AG04449 (cell line): ENCODE data around the gene SCGB1A1.

Experiments
- CTCF ChIA-PET: fragments of 350-600 bp; formaldehyde crosslinking; extraction: SDS; loops from one replicate; lab custom pipeline; 2021; ENCODE audit warnings: antibody characterized with exemption; lab: Yijun Ruan, JAX
- POLR2A ChIA-PET: fragments of 400-600, 350-600 bp; formaldehyde crosslinking; extraction: SDS; loops from one replicate; lab custom pipeline; 2020; ENCODE audit warnings: antibody characterized with exemption, inconsistent platforms; lab: Yijun Ruan, JAX
- DNase-seq: peaks from one replicate; pipeline ENCODE4 v3.0.0-alpha.2; 2010; ENCODE audit warnings: low read depth, low spot score
- H3K4me3 ChIP-seq: 2 replicates; pipeline ENCODE4 v1.5.1; 2011; ENCODE audit warnings: low read depth, mild to moderate bottlenecking, control low read depth, low read length
- TF ChIP-seq, protein P1 (sequence below): IDR thresholded peaks from one replicate; pipeline ENCODE4 v1.5.1; 2011; ENCODE audit warnings: mild to moderate bottlenecking, moderate library complexity, low read length, control low read depth, inconsistent platforms; ENCODE audit not compliant: insufficient read depth; ENCODE audit errors: missing control alignments

The SCGB1A1 gene

DNA sequence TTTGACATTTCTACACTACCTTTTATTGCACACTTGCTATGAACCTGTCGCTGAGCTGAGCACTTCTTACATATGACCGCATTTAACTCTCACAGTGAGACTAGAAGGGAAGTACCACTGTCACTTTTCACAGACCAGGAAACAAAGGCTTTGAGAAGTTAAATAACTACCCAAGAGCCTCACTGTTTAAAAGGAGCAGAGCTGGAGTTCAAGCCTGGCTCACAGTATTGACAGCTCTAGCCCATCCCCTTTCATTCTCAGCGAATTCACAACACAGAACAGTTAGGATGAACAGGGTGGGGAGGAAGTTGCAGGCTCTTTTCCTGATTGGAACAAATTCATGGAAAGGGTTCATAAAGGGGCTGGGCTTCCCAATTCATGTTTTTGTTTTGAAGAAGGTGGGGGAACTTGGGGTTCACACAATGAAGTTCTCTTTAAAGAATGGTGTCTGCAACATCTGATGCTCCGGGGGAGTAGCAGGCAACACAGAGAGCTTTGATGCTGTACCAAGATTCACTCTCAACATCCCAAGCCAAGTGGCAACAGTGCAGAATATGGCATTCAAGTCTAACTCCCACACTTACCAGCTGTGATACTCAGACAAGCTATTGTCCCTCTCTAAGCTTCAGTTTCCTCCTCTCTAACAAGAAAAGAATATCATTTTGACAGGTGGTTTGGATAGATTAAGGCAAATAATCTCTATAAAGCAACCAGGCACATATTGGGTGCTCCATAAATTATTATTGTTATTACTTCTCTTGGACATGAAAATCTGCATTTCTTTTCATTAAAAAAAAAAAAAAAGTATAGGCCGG is 17.2 kb downstream of the SCGB1A1 start:
- ChIA-PET CTCF (interaction anchor here (1.3 to 4.6 kb wide), 3 partner anchors 8 to 107 kb away, joined by 3 to 28 read pairs (median 9); no protein-coding TSS in a partner anchor), POLR2A (no interaction called here)
- TF ChIP-seq, protein P1, sequence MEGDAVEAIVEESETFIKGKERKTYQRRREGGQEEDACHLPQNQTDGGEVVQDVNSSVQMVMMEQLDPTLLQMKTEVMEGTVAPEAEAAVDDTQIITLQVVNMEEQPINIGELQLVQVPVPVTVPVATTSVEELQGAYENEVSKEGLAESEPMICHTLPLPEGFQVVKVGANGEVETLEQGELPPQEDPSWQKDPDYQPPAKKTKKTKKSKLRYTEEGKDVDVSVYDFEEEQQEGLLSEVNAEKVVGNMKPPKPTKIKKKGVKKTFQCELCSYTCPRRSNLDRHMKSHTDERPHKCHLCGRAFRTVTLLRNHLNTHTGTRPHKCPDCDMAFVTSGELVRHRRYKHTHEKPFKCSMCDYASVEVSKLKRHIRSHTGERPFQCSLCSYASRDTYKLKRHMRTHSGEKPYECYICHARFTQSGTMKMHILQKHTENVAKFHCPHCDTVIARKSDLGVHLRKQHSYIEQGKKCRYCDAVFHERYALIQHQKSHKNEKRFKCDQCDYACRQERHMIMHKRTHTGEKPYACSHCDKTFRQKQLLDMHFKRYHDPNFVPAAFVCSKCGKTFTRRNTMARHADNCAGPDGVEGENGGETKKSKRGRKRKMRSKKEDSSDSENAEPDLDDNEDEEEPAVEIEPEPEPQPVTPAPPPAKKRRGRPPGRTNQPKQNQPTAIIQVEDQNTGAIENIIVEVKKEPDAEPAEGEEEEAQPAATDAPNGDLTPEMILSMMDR = no peak
- no peak for DNase-seq
- no peak overlapping the region for H3K4me3 ChIP-seq

DNA sequence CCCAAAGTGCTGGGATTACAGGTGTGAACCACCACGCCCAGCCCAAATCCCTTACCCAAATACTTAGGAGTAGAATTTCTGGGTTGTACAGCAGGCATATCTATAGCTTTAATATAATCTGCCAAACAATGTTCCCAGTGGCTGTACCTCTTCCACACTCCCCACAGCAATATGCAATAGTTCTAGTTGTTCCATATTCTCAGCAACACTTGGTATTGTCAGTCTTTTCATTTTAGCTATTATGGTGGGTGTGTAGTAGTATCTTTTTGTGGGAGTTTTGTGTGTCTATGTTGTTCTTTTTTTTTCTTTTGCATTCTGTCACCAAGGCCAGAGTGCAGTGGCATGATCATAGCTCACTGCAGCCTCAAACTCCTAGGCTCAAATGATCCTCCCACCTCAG is 18.8 kb downstream of the SCGB1A1 start:
- TF ChIP-seq, protein P1 = no peak
- ChIA-PET POLR2A (no interaction called here), CTCF (interaction anchor here (1.6 to 4.6 kb wide), 2 partner anchors 14 to 16 kb away, joined by 4 to 28 read pairs; no protein-coding TSS in a partner anchor)

DNA sequence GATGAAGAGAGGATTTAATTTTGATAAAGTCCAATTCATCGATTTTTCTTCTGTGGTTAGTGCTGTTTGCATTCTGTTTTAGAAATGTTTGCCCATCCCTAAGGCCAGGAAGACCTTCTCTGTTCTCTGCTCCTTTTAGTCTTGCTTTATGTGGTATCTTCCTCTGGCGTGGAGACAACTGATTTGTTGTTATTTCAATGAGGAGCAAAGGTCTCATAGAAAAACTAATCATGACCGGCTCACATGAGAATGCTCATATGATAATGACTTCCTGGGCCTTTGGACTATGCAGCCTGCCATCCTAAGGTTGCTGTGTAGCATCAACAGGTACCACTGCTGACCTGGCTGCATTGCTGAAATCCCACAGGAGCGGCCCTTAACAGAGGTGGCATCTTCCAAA is 19.8 kb downstream of the SCGB1A1 start:
- TF ChIP-seq, protein P1 = no peak
- POLR2A ChIA-PET = no interaction called here
- CTCF ChIA-PET = no interaction called here
- H3K4me3 ChIP-seq = no peak overlapping the region
- no peak for DNase-seq

More for the DNA sequence above, 18.8 kb downstream of the SCGB1A1 start:
- no peak overlapping the region for H3K4me3 ChIP-seq
- no peak for DNase-seq

DNA sequence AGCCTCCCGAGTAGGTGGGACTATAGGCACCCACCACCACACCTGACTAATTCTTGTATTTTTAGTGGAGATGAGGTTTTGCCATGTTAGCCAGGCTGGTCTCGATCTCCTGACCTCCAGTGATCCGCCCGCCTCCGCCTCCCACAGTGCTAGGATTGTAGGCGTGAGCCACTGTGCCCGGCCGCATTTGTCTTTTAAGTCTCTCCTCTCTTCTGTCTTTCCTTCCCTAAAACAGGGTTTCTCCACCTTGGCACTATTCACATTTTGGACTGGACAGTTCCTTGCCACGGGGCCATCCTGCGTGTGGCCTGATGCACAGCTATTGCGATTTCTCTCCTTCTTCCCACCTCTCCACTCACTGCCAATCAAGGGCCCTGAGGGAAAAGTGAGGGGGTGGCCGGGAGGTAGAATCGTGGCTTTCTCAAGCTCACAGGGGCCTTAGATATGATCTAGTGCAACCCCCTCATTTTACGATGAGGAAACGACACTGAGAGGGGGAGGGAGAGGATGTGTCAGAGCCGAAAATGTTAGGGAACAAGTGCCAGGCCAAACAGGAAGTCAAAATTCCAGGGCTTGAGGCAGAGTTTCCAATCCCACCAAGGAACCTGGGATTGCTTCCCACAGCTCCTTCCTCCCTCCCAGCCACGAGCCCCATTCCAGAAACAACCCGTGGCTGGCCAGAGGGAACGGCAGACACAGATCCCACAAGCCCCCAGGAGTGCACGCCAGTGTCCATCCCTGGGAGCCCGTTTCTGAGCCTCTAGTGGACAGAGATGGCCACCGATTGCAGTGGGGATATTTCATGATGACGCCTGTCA is 21.2 kb downstream of the SCGB1A1 start:
- TF ChIP-seq, protein P1 = peak; percentile 2
- H3K4me3 ChIP-seq = no peak overlapping the region
- no peak for DNase-seq
- POLR2A ChIA-PET = interaction anchor here (0.8 to 1.0 kb wide), 2 partner anchors 41 to 401 kb away, joined by 3 read pairs; no protein-coding TSS in a partner anchor
- CTCF ChIA-PET = interaction anchor here (1.1 to 1.5 kb wide), 2 partner anchors 16 to 34 kb away, joined by 3 to 6 read pairs; no protein-coding TSS in a partner anchor

DNA sequence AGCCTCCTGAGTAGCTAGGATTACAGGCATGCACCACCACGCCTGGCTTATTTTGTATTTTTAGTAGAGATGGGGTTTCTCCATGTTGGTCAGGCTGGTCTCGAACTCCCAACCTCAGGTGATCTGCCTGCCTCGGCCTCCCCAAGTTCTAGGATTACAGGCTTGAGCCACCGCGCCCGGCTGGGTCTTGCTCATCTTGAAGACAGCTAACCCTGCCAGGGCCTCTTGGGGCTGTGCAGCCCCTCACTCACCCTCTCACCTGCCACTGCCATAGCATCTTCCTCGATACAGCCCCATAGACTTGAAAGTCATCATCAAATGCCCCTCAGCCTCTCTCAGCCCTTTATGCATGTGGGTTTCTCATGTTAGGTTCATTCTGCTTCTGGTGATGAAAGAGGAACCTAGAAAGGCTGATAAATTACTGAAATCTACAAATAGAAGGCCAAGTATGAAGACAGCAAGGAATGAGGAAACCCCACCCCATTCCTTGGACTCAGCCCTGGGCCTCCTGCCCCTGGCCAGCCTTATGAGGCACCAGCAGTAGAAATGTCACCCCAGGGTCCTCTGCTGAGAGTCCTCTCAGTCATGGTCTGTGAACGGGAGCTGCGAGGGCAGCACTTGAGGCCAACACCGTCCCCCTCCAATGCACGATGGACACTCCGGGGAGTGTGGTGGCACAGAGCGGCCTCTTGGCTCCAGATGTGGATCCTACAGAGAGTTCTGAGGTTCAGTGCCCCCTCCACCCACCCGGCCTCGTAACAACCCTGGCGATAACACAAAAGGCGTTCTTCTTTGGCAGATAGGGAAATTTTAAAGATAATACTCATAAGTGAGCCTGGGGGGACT is 24.8 kb downstream of the SCGB1A1 start:
- H3K4me3 ChIP-seq = peak overlapping the region; percentile 47
- ChIA-PET CTCF (interaction anchor here (0.6 to 2.4 kb wide), 6 partner anchors 9 to 99 kb away, joined by 3 to 17 read pairs (median 3); no protein-coding TSS in a partner anchor), POLR2A (interaction anchor here (0.6 to 1.3 kb wide), 4 partner anchors 17 to 92 kb away, joined by 3 to 4 read pairs (median 4); no protein-coding TSS in a partner anchor)
- TF ChIP-seq, protein P1 = no peak
- DNase-seq = no peak
